ENCODE measurements around the gene CCDC87. TPM values are rescaled to one million over a fixed set of nuclear protein-coding genes. Genes with fewer than 3 reads are reported as not detected.

Gene CCDC87, protein sequence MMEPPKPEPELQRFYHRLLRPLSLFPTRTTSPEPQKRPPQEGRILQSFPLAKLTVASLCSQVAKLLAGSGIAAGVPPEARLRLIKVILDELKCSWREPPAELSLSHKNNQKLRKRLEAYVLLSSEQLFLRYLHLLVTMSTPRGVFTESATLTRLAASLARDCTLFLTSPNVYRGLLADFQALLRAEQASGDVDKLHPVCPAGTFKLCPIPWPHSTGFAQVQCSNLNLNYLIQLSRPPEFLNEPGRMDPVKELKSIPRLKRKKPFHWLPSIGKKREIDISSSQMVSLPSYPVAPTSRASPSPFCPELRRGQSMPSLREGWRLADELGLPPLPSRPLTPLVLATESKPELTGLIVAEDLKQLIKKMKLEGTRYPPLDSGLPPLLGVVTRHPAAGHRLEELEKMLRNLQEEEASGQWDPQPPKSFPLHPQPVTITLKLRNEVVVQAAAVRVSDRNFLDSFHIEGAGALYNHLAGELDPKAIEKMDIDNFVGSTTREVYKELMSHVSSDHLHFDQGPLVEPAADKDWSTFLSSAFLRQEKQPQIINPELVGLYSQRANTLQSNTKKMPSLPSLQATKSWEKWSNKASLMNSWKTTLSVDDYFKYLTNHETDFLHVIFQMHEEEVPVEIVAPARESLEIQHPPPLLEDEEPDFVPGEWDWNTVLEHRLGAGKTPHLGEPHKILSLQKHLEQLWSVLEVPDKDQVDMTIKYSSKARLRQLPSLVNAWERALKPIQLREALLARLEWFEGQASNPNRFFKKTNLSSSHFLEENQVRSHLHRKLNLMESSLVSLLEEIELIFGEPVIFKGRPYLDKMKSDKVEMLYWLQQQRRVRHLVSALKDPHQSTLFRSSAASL
- total RNA-seq (2021), result 0.88 and 1.1 TPM in 2 replicates
- long read RNA-seq, partial matches to known transcripts, result 0 of 1 reads
- long read RNA-seq, other reads (novel, unspliced or antisense), result 0 of 1 reads

- peak; percentile 91 for TF ChIP-seq CTCF (conservative IDR thresholded peaks at IDR 0.05)
- peaks cover 10% of the 10 kb centered on the region for H3K23me2 ChIP-seq (ENCODE audit: insufficient read length, low read depth, low read length, poor library complexity, severe bottlenecking)
- H4K8ac ChIP-seq (replicated peaks; ENCODE audit: insufficient read length, low read depth, low read length), result no peak within 1 kb of the TSS
Observed at GRCh38 chr11:66592457-66593302, at the start of gene CCDC87, which contains the start of gene CCS. Gene CCDC87, minus strand, starts transcription at chr11:66593063. Its CDS starts 48 bp downstream, at chr11:66593015. Gene CCS, plus strand, starts transcription at chr11:66593185. Its CDS starts 77 bp downstream, at chr11:66593262.

More at GRCh38 chr11:66592457-66593302, at the start of gene CCDC87, which contains the start of gene CCS:
- DNase-seq, result peak; percentile 96
- Histone ChIP-seq H2AFZ (ENCODE audit: low read length) (no peak within 1 kb of the TSS), H3K9ac (ENCODE audit: extremely low read depth, insufficient read length, low read length) (peak within 1 kb of the TSS; percentile 35), H3K79me2 (ENCODE audit: insufficient read depth, low read length) (no peaks in the 10 kb centered on the region), H2BK20ac (ENCODE audit: low read depth, low read length, poor library complexity, severe bottlenecking) (no peak within 1 kb of the TSS), H2BK12ac (ENCODE audit: insufficient read length, low read depth, low read length) (no peak within 1 kb of the TSS), H2AK5ac (ENCODE audit: insufficient read length, low read length) (no peak within 1 kb of the TSS), H3K27me3 (ENCODE audit: insufficient read depth, low read length) (no peaks in the 10 kb centered on the region), H3K79me1 (ENCODE audit: insufficient read depth, low read depth, low read length, poor library complexity, severe bottlenecking) (peaks cover 3% of the 10 kb centered on the region), H4K5ac (ENCODE audit: insufficient read length, low read depth, low read length) (no peak within 1 kb of the TSS), H3K23ac (ENCODE audit: insufficient read length, low read depth, low read length) (no peak within 1 kb of the TSS), H3K27ac (ENCODE audit: insufficient read length, low read depth, low read length) (no peak within 1 kb of the TSS), H2BK15ac (ENCODE audit: low read depth, low read length) (no peak within 1 kb of the TSS), H3K18ac (ENCODE audit: insufficient read length, low read depth, low read length) (peak within 1 kb of the TSS; percentile 54), H3K9me3 (ENCODE audit: control insufficient read depth, low read depth, low read length) (no peaks in the 10 kb centered on the region), H4K20me1 (ENCODE audit: control insufficient read depth, insufficient read depth, insufficient read length) (no peaks in the 10 kb centered on the region), H3K14ac (ENCODE audit: insufficient read depth, low read length) (peak within 1 kb of the TSS; percentile 59), H3K4me1 (ENCODE audit: insufficient read depth, low read length) (no peaks in the 10 kb centered on the region; the same call in 1 of the 2 replicates), H2BK120ac (ENCODE audit: low read depth, low read length, poor library complexity, severe bottlenecking) (no peak within 1 kb of the TSS), H3K4me2 (ENCODE audit: insufficient read depth, insufficient read length, low read length) (peak within 1 kb of the TSS; percentile 73), H2BK5ac (ENCODE audit: insufficient read length, low read length) (no peak within 1 kb of the TSS), H3T11ph (ENCODE audit: low read length) (no peak within 1 kb of the TSS), H4K91ac (ENCODE audit: insufficient read length, low read depth, low read length) (peak within 1 kb of the TSS; percentile 55), H3K4ac (ENCODE audit: low read depth, low read length) (no peak within 1 kb of the TSS), H3K56ac (ENCODE audit: insufficient read length, low read depth, low read length) (no peak within 1 kb of the TSS)
- H3K36me3 Mint-ChIP-seq (ENCODE audit: insufficient read depth in 1 of 3, low read depth in 3 of 3), result peaks cover 2 to 25% (median 20%) of the 10 kb centered on the region in 3 experiments; a peak in 6 of 7 replicates
- peaks cover 15 to 17% of the 10 kb centered on the region in 2 experiments for H3K4me1 Mint-ChIP-seq
- peaks cover 17 to 27% of the 10 kb centered on the region in 2 experiments for H3K9me3 Mint-ChIP-seq
- no CpG with 5 or more reads among the region's 68 CpGs for WGBS (ENCODE audit: extremely low coverage, insufficient read length, low lambda C conversion rate)
- H3K27ac Mint-ChIP-seq, result peak within 1 kb of the TSS; percentile 98 to 99 (median 99)
- H3K4me3 Mint-ChIP-seq, result peak within 1 kb of the TSS; percentile 97 to 98
- peaks cover 25% of the 10 kb centered on the region for H3K27me3 Mint-ChIP-seq (ENCODE audit: low read depth)

Data from H9 (cell line).